Activated CD8-positive, alpha-beta memory T cell treated with anti-CD3 and anti-CD28 coated beads for 24 hours (primary cell): ENCODE data around the gene ZDHHC16.
A peak's percentile ranks its signal among the peaks of the same experiment; 100 is the strongest.
"Not testable (repeated sequence)": the region's sequence is repeated elsewhere in the genome, so short reads cannot be mapped to it uniquely, and the experiment has no call there.

Experiments used
- DNase-seq: peaks from one replicate; pipeline ENCODE4 v3.0.0-alpha.2; 2020

ZDHHC16 gene

DNA sequence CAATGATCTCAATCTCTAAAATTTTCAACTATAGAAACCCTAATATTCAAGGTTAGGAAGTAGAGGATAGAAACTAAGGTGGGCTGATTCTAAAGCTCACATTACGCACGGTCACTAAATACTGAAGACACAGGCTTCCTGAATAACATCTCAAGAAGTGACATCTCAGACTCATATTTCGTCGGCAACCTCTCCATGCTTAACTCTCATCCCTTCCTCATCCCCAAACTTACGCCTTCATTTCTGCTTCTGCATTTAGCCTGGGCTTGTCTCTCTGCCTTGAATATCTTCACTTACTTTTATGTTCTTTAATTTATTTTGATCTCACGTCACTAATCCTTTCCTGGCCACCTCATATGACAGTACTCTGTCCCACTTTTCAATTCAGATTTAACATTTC, 10.8 kb upstream of the ZDHHC16 start:
- DNase-seq: no peak

DNA sequence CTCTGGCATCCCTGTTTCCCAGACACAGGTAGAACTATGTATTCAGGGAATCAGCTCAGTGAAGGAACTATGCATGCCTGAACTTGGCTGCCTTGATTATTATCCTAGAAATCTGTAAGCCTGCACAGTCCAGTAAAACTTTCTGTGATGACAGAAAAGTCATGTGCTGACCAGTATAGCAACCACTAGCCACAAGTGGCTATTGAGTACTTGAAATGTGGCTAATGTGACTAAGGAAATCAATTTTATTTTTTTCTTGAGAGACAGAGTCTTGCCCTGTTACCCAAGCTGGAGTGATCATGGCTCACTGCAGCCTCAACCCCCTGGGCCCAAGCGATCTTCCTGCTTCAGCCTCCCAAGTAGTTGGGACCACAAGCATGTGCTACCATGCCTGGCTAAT, 3.7 kb upstream of the ZDHHC16 start:
- no peak for DNase-seq

- no peak for DNase-seq
These were observed 1.8 kb upstream of the ZDHHC16 start for GRCh38 chr10:97444212-97444611.

- no peak for DNase-seq
These were observed 636 bp upstream of the ZDHHC16 start for GRCh38 chr10:97445357-97445721.

- DNase-seq: no peak
These were observed 4.9 kb downstream of the ZDHHC16 start for GRCh38 chr10:97450828-97451227.

DNA sequence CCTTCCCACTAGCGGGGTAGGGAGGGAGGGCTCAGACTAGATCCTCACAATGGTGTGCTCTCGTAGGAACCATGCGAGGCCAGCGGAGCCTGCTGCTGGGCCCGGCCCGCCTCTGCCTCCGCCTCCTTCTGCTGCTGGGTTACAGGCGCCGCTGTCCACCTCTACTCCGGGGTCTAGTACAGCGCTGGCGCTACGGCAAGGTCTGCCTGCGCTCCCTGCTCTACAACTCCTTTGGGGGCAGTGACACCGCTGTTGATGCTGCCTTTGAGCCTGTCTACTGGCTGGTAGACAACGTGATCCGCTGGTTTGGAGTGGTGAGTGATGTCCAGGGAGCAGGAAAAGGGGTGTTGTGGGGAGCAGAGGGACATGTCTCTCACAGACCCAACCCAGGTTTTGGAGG, 5.6 kb downstream of the ZDHHC16 start:
- no peak for DNase-seq

DNA sequence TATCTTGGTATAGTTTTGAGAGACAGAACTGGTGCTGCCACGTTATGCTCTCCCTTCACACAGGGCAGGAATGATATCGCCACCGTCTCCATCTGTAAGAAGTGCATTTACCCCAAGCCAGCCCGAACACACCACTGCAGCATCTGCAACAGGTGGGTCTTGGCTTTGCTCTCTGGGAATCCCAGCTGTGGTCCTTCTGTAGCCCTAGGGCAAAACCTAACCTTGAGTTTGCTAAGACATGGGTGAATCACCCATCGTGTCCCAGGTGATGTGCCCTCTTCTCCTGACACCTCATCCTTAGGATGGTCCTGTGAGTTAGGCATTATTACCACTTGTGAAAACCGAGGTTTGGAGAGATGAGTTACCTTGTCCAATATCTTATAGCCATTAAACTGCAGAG, 6.4 kb downstream of the ZDHHC16 start:
- no peak for DNase-seq

DNA sequence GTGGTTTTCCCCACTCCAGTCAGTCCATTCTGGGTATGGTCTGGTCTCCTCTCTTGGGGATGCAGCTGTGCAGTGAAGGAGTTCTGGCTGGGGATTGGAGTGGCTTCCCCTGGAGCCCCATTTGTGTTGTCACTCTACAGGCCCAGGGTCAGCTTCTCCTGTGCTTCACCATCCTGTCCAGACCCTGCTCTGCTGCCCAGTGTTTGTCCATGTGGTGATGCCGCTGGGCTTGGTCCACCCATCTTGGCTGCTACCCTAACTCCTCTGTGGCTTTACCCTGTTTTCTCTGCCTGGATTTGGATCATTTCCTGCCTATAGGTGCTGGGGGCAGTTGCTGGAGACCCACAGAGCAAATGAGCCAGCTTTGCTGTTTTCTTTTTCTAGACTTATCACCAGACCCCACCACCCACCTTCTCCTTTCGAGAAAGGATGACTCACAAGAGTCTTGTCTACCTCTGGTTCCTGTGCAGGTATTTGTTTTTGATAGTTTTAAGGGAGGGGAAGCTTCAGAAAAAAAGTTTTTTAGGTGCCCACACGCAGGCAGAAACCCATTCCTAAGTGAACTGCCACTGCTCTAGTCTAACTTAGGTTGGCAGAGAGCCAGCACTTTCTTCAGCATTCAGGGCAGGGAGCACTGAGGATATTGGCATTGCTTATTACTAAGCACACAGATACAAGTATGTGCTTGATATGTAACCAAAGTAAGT, 8.5 kb downstream of the ZDHHC16 start:
- DNase-seq: peak; percentile 70

DNA sequence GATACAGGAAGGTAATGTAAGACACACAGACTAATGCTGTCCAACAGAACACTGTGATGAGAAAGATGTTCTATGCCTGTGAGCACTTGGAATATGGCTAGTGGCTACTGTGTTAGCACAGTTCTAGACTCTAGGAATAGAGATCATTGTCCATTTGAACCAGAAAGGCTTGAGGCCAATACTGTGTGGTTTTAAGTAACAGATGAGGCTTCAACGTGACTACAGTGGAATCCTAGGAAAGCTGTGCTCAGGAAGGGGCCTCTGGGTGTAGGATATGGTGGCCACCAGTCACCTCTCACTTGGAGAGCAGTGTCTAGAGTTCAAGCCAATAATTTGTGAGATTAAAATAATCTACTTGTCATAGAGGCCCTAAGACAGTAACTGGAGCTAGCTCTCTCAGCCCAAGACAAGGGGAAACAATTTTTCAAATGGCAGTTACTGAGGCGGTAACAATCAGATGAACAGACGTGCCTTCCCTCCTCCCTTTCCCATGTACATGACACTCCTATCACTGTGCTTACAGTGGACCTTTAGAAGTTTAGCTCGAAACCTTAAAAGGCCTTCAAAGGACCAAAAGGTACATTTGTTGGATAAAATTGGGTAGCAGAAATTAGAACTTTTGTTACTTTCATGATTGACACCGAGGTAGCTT, 10.2 kb downstream of the ZDHHC16 start:
- no peak for DNase-seq

DNA sequence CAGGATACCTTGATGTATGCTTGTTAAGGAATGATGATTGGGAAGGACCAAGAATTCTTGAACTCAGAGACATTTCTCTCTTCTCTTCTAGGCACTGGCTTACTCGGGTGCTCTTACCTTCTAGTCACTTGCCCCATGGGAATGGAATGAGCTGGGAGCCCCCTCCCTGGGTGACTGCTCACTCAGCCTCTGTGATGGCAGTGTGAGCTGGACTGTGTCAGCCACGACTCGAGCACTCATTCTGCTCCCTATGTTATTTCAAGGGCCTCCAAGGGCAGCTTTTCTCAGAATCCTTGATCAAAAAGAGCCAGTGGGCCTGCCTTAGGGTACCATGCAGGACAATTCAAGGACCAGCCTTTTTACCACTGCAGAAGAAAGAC, 10.7 kb downstream of the ZDHHC16 start:
- DNase-seq: no peak

GRCh38 chr10:97459111-97459510, 13.1 kb downstream of the ZDHHC16 start:
- no peak for DNase-seq

DNA sequence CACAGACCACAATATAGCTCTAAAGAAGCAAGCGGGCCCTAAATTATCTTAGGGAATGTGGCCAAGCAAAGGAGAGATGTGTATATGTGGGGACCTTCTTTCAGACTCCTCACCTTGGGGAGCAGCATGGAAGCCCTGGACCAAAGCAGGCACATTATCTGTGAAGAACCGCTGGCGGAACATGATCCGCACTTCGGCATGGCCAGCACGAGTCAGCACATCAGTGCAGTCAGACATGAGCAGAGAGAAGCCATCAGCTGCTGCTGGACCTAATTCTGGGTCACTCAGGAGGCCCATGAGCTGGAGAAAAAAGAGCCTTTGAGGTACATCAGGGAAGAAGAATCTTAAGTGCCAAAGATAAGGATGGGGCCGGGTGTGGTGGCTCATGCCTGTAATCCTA, 14.0 kb downstream of the ZDHHC16 start:
- DNase-seq: no peak

- no peak for DNase-seq
These were observed 16.3 kb downstream of the ZDHHC16 start for GRCh38 chr10:97462309-97462708.

DNA sequence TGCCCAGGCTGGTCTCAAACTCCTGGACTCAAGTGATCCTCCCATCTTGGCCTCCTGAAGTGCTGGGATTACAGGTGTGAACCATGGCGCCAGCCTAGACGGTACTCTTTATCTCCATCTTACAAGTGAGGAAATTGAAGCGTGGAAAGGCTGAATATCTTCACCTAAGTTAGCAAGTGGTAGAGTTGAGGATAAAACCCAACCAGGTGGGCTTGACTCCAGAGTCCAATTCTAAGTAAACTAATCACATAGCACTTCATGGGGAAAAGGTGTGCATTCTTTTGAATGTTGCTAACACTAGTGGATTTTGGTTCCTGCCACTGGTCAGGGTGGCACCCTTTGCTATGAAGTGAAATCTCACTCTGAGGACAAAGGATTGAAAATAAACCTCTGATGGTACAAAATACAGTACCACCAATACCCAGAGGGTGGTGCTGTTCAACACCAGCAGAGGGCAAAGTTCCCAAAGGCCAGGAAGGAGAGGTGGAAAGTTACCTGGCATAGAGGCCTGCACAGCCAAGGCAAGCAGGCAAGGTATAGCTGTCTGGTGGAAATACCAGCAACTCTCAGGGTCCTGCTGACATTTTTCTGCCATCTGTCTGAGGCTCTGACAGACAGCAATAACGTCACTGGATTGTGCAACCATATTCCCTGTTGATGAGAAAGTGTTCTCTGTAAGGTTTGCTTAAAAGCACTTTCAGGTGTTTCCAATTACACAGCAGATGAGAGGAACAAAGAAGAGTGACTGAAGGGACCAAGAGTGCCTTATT, 17.6 kb downstream of the ZDHHC16 start:
- peak; percentile 65 for DNase-seq

GRCh38 chr10:97464226-97464625, 18.3 kb downstream of the ZDHHC16 start:
- DNase-seq: no peak

GRCh38 chr10:97465982-97466381, 20.0 kb downstream of the ZDHHC16 start:
- DNase-seq: no peak

DNA sequence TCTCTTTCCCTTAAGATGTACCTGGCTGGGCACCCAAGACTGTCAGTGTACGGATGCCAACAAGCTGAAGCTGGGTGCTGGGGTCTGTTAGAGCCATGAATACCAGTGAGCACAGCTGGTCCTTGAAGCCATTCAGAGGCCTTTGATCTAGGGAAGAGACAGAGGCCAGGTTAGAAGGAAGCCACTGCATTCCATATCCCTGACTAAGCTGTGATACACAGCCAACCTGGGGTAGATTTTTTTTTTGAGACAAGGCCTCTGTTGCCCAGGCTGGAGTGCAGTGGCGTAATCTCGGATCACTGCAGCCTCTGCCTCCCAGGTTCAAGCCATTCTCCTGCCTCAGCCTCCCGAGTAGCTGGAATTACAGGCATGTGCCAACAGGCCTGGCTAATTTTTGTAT, 20.8 kb downstream of the ZDHHC16 start:
- no peak for DNase-seq

DNA sequence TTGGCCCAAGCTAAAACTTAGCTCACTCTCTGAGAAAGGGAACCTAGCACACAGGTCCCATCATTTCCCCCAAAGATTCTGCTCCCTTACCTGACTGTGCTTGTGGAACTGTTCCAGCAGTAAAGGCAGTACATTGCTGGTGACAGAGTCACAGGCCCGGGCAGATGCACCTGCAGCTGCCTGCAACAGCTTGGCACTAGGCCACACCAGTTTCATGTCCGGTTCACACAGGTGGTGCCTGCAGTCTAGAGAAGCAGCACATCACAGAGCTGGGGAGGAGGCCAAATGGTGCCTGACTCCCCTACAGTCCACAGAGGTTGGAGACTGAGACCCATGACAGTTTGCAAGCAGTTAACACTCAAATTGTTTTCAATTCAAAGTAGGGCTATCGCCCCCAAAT, 22.2 kb downstream of the ZDHHC16 start:
- no peak for DNase-seq

DNA sequence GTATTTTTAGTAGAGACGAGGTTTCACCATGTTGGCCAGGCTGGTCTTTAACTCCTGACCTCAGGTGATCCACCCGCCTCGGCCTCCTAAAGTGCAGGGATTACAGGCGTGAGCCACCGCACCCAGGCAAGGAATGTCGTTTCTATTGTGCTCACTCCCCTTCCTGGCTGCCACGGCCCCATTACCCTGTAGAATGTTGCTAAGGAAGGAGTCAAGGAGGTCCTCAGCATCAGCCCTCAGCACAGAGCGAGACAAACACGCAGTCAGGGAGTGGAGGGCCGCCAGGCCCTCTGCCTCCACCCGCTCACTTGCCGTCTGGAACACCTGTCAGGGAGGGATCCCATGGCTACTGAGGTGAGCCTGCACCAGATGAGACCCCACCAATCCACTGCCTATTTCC, 22.8 kb downstream of the ZDHHC16 start:
- not testable (repeated sequence) for DNase-seq

- no peak for DNase-seq
These were observed 28.9 kb downstream of the ZDHHC16 start for GRCh38 chr10:97474918-97475317.

- peak; percentile 9 for DNase-seq
These were observed 30.1 kb downstream of the ZDHHC16 start for GRCh38 chr10:97475936-97476594.

- DNase-seq: peak; percentile 5
These were observed 33.4 kb downstream of the ZDHHC16 start for GRCh38 chr10:97479410-97479809.

DNA sequence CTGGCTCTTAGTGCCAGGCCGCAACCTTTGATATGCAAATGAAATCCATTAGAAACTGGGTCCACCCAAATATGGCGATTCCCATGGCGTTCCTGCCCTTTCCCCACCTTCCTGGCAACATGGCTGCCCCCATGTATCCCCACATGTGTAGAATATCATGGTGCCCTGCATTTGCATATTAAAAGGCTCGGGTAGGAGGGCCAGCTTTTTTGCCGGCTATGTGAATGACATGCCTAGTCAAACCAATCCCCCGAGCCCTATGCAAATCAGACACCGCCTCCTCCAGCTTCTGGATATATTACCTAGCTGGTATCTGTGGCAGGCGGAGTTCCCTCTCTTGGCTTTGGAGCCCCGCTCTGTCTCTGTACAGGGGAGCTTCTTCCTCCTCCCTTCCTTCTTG, 34.0 kb downstream of the ZDHHC16 start:
- DNase-seq: peak; percentile 40

DNA sequence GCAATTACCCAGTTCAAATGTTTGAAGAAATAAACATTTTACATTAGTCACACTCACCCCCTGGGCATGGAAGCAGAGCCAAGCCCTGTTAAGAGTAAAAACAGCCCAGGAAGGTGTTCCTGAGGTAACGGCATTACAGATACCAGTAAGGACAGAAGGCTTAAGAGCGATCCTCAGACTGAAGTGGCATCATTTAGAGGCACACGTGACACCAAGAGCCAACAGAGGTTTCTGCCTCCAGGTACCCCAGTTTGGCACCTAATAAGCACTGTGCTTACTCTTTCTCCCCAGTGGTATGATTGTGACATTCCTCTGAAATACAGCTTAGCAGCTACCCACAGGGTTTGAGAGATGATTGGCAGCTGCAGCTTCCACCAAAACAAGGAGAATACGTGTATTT, 35.1 kb downstream of the ZDHHC16 start:
- no peak for DNase-seq
